ENCODE measurements around the gene SMAD1.
"Not testable (repeated sequence)": the region's sequence is repeated elsewhere in the genome, so short reads cannot be mapped to it uniquely, and the experiment has no call there.

Gene SMAD1

DNA sequence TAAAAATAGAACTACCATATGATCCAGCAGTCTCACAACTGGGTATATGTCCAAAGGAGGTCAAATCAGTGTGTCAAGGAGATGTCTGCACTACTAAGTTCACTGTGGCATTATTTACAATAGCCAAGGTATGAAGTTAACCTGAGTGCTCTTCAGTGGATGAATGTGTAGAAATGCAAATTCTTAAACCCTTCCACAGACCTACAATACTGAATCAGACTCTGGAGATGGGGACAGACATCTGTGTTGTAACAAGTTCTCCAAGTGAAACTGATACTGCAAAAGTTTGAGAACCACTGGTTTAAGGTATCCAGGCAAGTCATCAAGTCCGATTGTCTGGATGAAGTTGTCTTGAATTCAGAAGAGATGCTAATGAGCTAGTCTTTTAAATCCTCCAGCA is 38.5 kb downstream of the SMAD1 start:
- in situ Hi-C loops (cut with MboI; ENCODE audit: low pct_unique_long_range_greater_than_20kb, low sequenced_read_pairs) = no loop called here
- no peak for DNase-seq

DNA sequence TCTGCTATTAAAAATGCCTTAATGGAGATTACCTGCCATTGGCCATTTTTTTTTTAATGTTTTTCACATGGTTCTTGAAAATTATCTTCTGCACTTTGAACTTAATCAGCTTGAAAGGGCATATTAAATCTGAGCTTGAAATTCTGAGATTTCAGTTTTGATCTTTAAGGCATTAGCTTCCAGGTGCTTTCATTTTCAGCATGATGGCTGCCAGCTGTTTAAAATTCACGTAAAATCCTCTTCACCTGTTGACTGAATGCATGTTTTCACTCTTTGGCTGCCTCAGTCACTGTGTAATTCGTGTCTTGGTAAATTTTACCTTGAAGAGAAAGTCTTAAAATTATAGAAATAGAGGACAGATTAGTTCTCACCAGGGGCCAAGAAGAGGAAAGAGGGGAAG is 39.6 kb downstream of the SMAD1 start:
- in situ Hi-C loops (cut with MboI; ENCODE audit: low pct_unique_long_range_greater_than_20kb, low sequenced_read_pairs) = no loop called here
- DNase-seq = no peak

DNA sequence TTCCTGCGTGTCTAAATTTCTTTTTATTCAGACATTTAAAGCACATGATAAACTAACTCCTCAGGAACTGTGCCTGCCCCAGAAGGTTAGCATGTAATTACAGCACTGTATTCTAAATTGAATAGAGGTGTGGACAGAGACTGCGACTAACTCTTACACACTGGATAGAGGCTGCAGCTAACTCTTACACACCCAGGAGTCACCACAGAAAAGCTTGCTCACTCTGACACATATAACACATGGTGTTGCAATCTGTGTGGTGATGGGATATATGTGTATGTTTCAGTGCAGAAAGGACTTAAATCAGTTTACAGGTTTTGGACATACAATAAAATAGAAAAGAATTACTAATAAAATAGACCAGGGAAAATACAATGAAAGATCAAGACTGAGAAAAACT is 41.5 kb downstream of the SMAD1 start:
- no peak for DNase-seq
- in situ Hi-C loops (cut with MboI; ENCODE audit: low pct_unique_long_range_greater_than_20kb, low sequenced_read_pairs) = no loop called here

- in situ Hi-C loops (cut with MboI; ENCODE audit: low pct_unique_long_range_greater_than_20kb, low sequenced_read_pairs) = no loop called here
- no peak for DNase-seq
Measured at GRCh38 chr4:145524552-145524951, 42.9 kb downstream of the SMAD1 start.

GRCh38 chr4:145525291-145525740 is 43.7 kb downstream of the SMAD1 start:
- no peak for DNase-seq
- in situ Hi-C loops (cut with MboI; ENCODE audit: low pct_unique_long_range_greater_than_20kb, low sequenced_read_pairs) = no loop called here

- in situ Hi-C loops (cut with MboI; ENCODE audit: low pct_unique_long_range_greater_than_20kb, low sequenced_read_pairs) = no loop called here
- no peak for DNase-seq
Measured at GRCh38 chr4:145527773-145528172, 46.1 kb downstream of the SMAD1 start.

GRCh38 chr4:145528601-145529000 is 46.9 kb downstream of the SMAD1 start:
- in situ Hi-C loops (cut with MboI; ENCODE audit: low pct_unique_long_range_greater_than_20kb, low sequenced_read_pairs) = no loop called here
- DNase-seq = no peak

DNA sequence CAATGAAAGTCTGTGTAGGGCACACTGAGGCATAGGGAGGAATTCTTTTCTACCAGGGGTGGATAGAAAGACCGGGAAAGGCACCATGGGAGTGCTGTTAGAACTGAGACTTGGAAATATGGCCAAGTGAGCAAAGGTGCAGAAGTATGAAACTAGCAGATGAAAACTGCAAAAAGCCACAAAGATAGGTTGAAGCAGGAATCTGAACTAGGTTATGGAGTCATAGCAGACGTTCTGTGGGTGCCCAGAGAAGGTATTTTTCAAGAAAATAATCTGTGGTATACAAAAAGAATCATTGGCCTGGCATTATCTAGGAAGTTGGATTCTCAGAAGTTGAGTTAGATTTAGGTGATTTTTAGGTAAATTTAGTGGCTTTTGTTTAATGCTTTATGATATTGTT is 48.5 kb downstream of the SMAD1 start:
- in situ Hi-C loops (cut with MboI; ENCODE audit: low pct_unique_long_range_greater_than_20kb, low sequenced_read_pairs) = no loop called here

DNA sequence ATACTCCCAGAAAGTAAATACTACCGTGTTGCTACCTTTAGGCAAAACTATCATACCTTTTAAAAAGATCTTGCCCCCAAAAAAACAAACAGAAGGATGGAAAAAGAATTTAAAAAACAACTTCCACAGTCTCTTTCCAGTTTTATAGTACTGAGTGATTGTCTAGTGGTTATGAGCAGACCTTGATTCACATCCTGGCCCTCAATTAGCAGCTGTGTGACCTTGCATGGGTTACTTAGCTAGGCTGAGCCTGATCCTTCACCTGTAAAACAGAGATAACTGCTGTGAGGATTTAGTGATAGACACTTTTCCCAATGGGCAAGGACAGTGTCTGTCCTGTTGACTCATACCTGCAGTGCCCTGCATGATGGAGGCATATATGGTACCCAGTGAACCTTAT is 49.0 kb downstream of the SMAD1 start:
- DNase-seq = no peak
- in situ Hi-C loops (cut with MboI; ENCODE audit: low pct_unique_long_range_greater_than_20kb, low sequenced_read_pairs) = no loop called here

More for the DNA sequence above, 48.5 kb downstream of the SMAD1 start:
- DNase-seq = no peak

- in situ Hi-C loops (cut with MboI; ENCODE audit: low pct_unique_long_range_greater_than_20kb, low sequenced_read_pairs) = no loop called here
- DNase-seq = no peak
Measured at GRCh38 chr4:145531223-145531622, 49.6 kb downstream of the SMAD1 start.

DNA sequence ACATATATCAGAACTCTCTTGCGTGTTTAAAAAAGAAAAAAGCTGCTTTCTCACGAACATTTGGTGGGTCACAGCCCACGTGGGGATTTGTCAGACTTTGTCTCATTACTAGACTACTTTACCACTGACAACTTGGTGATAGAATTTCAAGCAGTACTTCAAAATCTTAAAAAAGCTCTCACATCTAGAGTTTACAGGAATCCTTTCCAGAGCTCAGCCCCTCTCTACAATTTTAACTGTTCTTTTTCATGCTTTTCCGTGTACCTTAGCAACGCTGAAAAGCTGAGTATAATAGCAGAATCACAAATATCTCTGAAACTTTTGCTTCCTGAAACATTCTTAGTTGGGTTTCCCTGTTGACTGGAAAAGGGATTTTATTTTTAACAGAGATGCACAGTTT is 50.2 kb downstream of the SMAD1 start:
- in situ Hi-C loops (cut with MboI; ENCODE audit: low pct_unique_long_range_greater_than_20kb, low sequenced_read_pairs) = no loop called here
- DNase-seq = no peak

DNA sequence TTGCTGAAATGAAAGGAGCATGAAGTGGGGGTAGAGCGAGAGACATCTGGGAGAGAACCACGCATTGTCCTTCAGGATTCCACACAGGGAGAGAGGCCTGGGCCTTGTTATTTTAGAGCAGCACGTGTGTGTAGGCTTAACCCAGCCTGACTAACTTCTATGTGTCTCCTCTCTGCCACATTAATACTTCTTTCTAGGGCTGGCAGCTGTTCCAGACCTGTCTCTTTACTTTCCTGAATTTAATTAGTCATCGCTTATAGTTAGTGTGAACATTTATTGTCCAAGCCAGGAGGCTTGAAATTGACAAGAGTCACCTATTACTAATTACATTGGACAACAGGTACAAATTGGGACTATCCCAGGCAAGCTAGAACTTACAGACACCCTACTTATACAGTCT is 51.3 kb downstream of the SMAD1 start:
- in situ Hi-C loops (cut with MboI; ENCODE audit: low pct_unique_long_range_greater_than_20kb, low sequenced_read_pairs) = no loop called here
- DNase-seq = no peak

- DNase-seq; in situ Hi-C loops (cut with MboI; ENCODE audit: low pct_unique_long_range_greater_than_20kb, low sequenced_read_pairs): not testable (repeated sequence)
Measured at GRCh38 chr4:145533415-145533814, 51.8 kb downstream of the SMAD1 start.

DNA sequence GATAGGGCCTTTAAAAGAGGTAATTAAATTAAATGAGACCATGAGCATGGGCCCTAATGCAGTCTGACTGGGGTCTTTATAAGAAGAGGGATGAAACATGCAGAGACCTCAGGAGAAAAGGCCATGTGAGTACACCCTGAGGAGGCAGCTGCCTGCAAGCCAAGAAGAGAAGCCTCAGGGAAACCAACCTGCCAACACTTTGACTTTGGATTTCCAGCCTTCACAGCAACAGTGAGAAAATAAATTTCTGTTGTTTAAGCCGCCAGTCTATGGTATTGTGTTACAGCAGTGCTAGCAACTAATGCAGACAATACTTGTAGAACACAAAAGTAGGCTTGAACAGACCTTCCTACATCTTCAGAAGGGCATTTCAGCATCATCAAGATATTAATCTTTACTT is 52.3 kb downstream of the SMAD1 start:
- in situ Hi-C loops (cut with MboI; ENCODE audit: low pct_unique_long_range_greater_than_20kb, low sequenced_read_pairs) = no loop called here
- DNase-seq = no peak

DNA sequence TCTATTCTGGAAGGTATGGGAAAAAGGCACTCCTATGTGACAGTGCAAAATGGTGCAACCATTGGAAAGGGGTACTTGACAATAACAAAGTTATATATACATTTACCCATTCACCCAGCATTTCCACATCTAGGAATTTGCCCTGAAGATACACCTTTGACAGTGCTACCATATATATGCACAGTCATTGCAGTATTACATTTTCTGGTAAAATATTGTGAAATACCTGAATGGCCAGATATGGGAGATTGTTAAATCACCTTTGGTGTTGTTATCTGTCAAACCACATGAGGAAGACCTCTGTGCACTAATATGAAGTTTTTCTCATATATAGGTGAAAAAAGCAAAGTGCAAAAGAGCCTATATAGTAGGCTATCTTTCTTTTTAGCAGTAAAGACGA is 53.5 kb downstream of the SMAD1 start:
- in situ Hi-C loops (cut with MboI; ENCODE audit: low pct_unique_long_range_greater_than_20kb, low sequenced_read_pairs) = no loop called here

DNA sequence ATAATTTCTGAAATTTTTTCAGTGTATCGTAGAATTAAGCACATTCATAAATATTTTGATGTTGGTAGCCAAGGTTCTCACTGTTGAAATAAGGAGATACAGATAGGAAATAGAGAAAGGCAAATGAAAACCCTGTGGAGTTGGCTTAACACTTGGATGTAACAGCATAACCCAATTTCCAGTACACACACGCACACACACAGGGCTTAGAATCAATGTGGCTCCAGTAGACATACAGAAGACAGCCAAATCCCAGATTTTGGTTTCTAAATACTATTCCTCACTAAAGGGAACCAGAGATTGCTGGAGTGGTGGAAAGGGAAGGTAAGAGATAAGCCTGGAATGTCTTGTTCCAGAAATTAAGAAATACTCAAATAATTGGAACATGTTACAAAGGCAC is 54.4 kb downstream of the SMAD1 start:
- in situ Hi-C loops (cut with MboI; ENCODE audit: low pct_unique_long_range_greater_than_20kb, low sequenced_read_pairs) = no loop called here
- no peak for DNase-seq

More for the DNA sequence above, 53.5 kb downstream of the SMAD1 start:
- no peak for DNase-seq

- DNase-seq = no peak
- in situ Hi-C loops (cut with MboI; ENCODE audit: low pct_unique_long_range_greater_than_20kb, low sequenced_read_pairs) = no loop called here
Measured at GRCh38 chr4:145538596-145538995, 56.9 kb downstream of the SMAD1 start.

- in situ Hi-C loops (cut with MboI; ENCODE audit: low pct_unique_long_range_greater_than_20kb, low sequenced_read_pairs) = no loop called here
- no peak for DNase-seq
Measured at GRCh38 chr4:145539671-145540070, 58.0 kb downstream of the SMAD1 start.

DNA sequence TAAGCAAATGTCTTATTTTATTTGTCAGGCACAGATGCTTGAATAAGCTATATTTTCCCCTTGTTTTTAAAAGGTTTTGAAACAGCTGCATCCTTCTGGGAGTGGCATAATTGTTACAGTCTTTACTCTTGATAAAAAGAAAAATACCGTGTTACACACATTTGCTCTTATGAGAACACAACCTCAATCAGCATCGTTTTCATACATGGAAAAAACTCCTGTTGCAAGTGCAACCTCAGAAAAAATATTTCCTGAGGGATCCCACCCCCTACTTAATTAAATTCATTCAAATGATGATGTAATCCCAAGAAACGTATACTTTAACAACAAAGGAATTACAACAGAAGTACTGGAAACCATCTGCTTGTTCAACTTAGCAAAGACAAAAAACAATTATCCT is 58.6 kb downstream of the SMAD1 start:
- DNase-seq = no peak

DNA sequence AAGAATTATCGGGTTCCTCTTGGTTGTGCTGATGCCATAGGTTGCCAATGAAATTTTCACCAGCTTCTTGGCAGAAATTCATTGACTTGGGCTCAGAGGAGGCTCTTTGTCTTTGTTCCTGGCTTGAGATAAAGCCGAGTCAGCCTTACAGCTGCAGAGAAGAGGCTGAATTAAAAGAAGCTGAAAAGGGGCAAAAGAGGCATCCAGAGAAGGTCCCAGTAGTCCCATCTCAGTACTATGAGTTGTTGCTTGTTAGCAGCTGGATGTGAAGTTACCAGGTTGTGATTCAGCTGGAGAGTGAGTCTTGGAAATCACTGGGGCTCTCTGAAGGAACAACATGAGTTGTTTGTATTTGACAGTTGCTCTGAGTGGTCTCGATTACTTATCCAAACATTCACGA is 59.7 kb downstream of the SMAD1 start:
- in situ Hi-C loops (cut with MboI; ENCODE audit: low pct_unique_long_range_greater_than_20kb, low sequenced_read_pairs) = no loop called here
- no peak for DNase-seq

More for the DNA sequence above, 58.6 kb downstream of the SMAD1 start:
- in situ Hi-C loops (cut with MboI; ENCODE audit: low pct_unique_long_range_greater_than_20kb, low sequenced_read_pairs) = no loop called here

- in situ Hi-C loops (cut with MboI; ENCODE audit: low pct_unique_long_range_greater_than_20kb, low sequenced_read_pairs) = no loop called here
- DNase-seq = no peak
Measured at GRCh38 chr4:145545031-145545430, 63.4 kb downstream of the SMAD1 start.

Data from KBM-7 (cell line).